ENCODE results near the gene ELK3.

Gene ELK3

DNA sequence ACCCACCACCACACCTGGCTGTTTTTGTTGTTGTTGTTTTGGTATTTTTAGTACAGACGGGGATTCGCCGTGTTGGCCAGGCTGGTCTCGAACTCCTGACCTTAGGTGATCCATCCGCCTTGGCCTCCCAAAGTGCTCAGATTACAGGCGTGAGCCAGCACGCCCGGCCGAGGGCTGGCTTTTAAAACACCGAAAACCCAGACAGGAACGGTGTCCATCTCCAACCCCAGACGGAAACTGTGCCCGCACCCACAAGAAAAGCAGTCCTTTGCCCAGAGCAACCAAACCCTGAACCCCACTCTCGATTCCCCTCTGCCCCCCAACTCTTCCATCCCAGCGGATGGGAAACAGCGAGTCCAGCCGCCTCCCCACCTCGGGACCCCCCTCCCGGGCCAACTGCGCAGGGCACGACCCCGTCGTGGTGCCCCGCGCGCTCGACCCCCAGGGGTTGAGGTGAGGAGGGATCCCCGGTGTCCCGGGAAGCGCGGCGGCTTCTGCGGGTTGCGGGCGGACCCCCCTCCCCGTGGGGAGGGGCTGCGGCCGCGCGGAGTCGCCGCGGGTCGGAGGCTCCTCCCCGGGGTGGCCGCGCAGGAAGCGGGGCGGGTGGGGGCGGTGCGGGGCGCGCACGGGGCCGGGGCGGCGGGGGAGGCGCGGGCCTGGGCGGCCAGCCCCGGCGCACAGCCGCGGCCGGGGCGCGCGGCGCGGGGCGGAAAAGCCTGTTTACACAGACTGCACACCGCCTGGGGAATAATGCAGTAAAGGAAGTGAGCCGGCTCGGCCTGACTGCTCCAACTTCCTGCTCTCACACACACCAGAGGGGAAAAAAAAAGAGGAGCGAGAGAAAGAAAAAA is at the start of gene ELK3:
TSS of gene ELK3 (plus strand) at position 651 of the 851 bp plus-strand sequence.
- peak within 1 kb of the TSS; percentile 94 for H3K4me3 ChIP-seq (ENCODE audit: low read depth, low read length)
- in situ Hi-C loops (cut with HindIII; ENCODE audit: low sequenced_read_pairs), result no loop called here
- peak; percentile 49 for DNase-seq (ENCODE audit: low read depth)
- no peak for TF ChIP-seq CTCF (IDR thresholded peaks at IDR 0.05; ENCODE audit: low read depth, low read length, missing control alignments)

DNA sequence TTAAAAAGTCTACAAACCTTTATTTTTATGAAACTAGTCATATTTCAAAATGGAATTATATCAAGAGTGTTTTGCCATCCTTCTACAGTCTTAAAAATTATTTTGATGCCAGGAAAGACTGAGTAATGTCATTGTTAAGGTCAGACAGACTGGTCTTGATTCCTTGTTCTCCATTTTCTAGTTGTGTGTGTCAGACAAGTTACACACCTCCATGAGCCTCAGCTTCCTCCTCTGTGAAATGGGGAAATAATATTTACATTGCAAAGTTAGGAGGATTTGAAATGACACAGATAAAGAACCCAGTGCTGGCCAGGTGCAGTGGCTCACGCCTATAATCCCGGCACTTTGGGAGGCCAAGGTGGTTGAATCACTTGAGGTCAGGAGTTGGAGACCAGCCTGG is 47.4 kb upstream of the ELK3 start:
- no peak overlapping the region for H3K4me3 ChIP-seq (ENCODE audit: low read depth, low read length)
- TF ChIP-seq CTCF (IDR thresholded peaks at IDR 0.05; ENCODE audit: low read depth, low read length, missing control alignments), result no peak
- in situ Hi-C loops (cut with HindIII; ENCODE audit: low sequenced_read_pairs), result no loop called here
- DNase-seq (ENCODE audit: low read depth), result no peak

- in situ Hi-C loops (cut with HindIII; ENCODE audit: low sequenced_read_pairs), result no loop called here
- no peak for TF ChIP-seq CTCF (IDR thresholded peaks at IDR 0.05; ENCODE audit: low read depth, low read length, missing control alignments)
- no peak for DNase-seq (ENCODE audit: low read depth)
- no peak overlapping the region for H3K4me3 ChIP-seq (ENCODE audit: low read depth, low read length)
These were observed 43.7 kb upstream of the ELK3 start for GRCh38 chr12:96150442-96150841.

DNA sequence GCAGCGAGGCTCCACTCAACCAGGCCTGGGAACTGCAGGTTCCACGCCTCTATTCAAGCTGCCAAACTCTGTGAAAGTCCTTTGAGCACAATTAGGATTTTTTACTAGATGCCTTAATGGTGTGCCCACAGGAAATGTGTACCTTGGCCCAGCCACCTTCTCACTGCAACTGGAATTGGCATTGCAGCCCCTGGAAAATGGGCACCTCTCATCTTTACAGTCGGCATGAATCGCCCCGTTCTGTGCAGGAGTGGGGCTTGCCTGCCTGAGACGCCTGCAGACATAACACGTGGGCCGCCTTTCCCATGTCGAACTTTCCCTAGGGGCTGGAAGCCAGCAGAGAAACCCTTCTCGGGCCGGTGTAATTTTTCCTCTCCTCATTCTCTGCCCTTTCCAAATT is 42.0 kb upstream of the ELK3 start:
- H3K4me3 ChIP-seq (ENCODE audit: low read depth, low read length), result no peak overlapping the region
- DNase-seq (ENCODE audit: low read depth), result no peak
- in situ Hi-C loops (cut with HindIII; ENCODE audit: low sequenced_read_pairs), result no loop called here
- TF ChIP-seq CTCF (IDR thresholded peaks at IDR 0.05; ENCODE audit: low read depth, low read length, missing control alignments), result no peak

- in situ Hi-C loops (cut with HindIII; ENCODE audit: low sequenced_read_pairs), result no loop called here
- no peak for DNase-seq (ENCODE audit: low read depth)
- no peak for TF ChIP-seq CTCF (IDR thresholded peaks at IDR 0.05; ENCODE audit: low read depth, low read length, missing control alignments)
- H3K4me3 ChIP-seq (ENCODE audit: low read depth, low read length), result no peak overlapping the region
These were observed 40.9 kb upstream of the ELK3 start for GRCh38 chr12:96153131-96153725.

- in situ Hi-C loops (cut with HindIII; ENCODE audit: low sequenced_read_pairs), result no loop called here
- no peak overlapping the region for H3K4me3 ChIP-seq (ENCODE audit: low read depth, low read length)
- no peak for DNase-seq (ENCODE audit: low read depth)
- no peak for TF ChIP-seq CTCF (IDR thresholded peaks at IDR 0.05; ENCODE audit: low read depth, low read length, missing control alignments)
These were observed 39.0 kb upstream of the ELK3 start for GRCh38 chr12:96155181-96155580.

Measured in astrocyte of the cerebellum (primary cell).